GM12878 (cell line): ENCODE data around the gene CLEC16A. TPM values are rescaled to one million over a fixed set of nuclear protein-coding genes. Genes with fewer than 3 reads are reported as not detected.

Experiments
- EZH2 ChIP-seq: IDR thresholded peaks from 2 replicates; pipeline ENCODE4 v1.6.1; 2012; ENCODE audit warnings: low read depth, mild to moderate bottlenecking, control low read depth, inconsistent platforms, low read length, borderline replicate concordance; ENCODE audit not compliant: control insufficient read depth
- MTA2 ChIP-seq: fragments of 450-650 bp; IDR thresholded peaks from 2 replicates; pipeline ENCODE4 v1.6.1; 2016; ENCODE audit warnings: low read depth, mild to moderate bottlenecking, moderate library complexity
- MXI1 ChIP-seq: fragments of 150-350 bp; IDR thresholded peaks from 2 replicates; pipeline ENCODE4 v1.6.1; 2011; ENCODE audit warnings: low read depth, mild to moderate bottlenecking, inconsistent platforms, low read length, improper control_type of control experiment
- POLR2A ChIP-seq: IDR thresholded peaks from 2 replicates; pipeline ENCODE4 v1.6.1; 2011; ENCODE audit warnings: low read depth, mild to moderate bottlenecking, low read length
- POLR2AphosphoS2 ChIP-seq: IDR thresholded peaks from 2 replicates; pipeline ENCODE4 v1.6.1; 2011; ENCODE audit warnings: low read depth, mild to moderate bottlenecking, low read length, improper control_type of control experiment, moderate library complexity
- RUNX3 ChIP-seq: IDR thresholded peaks from 2 replicates; pipeline ENCODE4 v1.6.1; 2012; ENCODE audit warnings: low read length, inconsistent platforms
- SUPT20H ChIP-seq: IDR thresholded peaks from 2 replicates; pipeline ENCODE4 v1.6.1; 2011; ENCODE audit warnings: low read depth, mild to moderate bottlenecking, low read length, moderate library complexity, borderline replicate concordance; ENCODE audit not compliant: control insufficient read depth
- ZSCAN29 ChIP-seq: fragments of 450-650 bp; IDR thresholded peaks from 2 replicates; pipeline ENCODE4 v1.6.1; 2017; ENCODE audit warnings: mild to moderate bottlenecking, moderate library complexity
- polyA plus RNA-seq, 11 experiments: library from polyadenylated mRNA; depleted of rRNA in 4 of 11; unstranded in 6 of 11; stranded (reverse) in 5 of 11; fragments of >200 nt; fragmentation: Nextera tagmentation in 4 of 11; fragmentation: Illumina TruSeq in 1 of 11; extraction: Ambion mirVana in 4 of 11; extraction: Trizol in 1 of 11; gene quantifications; 1 replicate in 1 of 11; 2 replicates in 10 of 11; pipeline versions ENCODE4 v1.2.1 to v1.2.3, GENCODE V29; 2011 to 2016; ENCODE audit warnings: inconsistent platforms in 2 of 11, missing spikeins in 2 of 11, low read depth in 1 of 11
- total RNA-seq, 4 experiments: library from RNA; depleted of rRNA in 3 of 4; stranded (reverse); fragments of >200 nt in 3 of 4; fragmentation: Illumina TruSeq in 1 of 4; extraction: Trizol in 1 of 4; gene quantifications; 2 replicates each; pipeline versions ENCODE4 v1.2.1 to v1.2.3, GENCODE V29; 2013 to 2021
- TF ChIP-seq, protein P1 (sequence below): fragments of 450-650 bp; IDR thresholded peaks from 2 replicates; pipeline ENCODE4 v1.6.1; 2017; ENCODE audit warnings: mild to moderate bottlenecking, low read depth, inconsistent platforms; ENCODE audit not compliant: poor library complexity, severe bottlenecking
- TF ChIP-seq, protein P2 (sequence below): fragments of 450-650 bp; conservative IDR thresholded peaks from 2 replicates; pipeline ENCODE4 v1.6.1; 2017; ENCODE audit warnings: mild to moderate bottlenecking, moderate library complexity
- TF ChIP-seq, protein P3 (sequence below): IDR thresholded peaks from 2 replicates; pipeline ENCODE4 v1.6.1; 2011; ENCODE audit warnings: borderline replicate concordance, low read depth, mild to moderate bottlenecking, moderate library complexity, low read length; ENCODE audit not compliant: insufficient read depth, poor library complexity, severe bottlenecking
- TF ChIP-seq, protein P4 (sequence below): fragments of 450-650 bp; IDR thresholded peaks from 2 replicates; pipeline ENCODE4 v1.6.1; 2017; ENCODE audit warnings: mild to moderate bottlenecking, moderate library complexity
- TF ChIP-seq, protein P5 (sequence below): fragments of 450-650 bp; IDR thresholded peaks from 2 replicates; pipeline ENCODE4 v1.6.1; 2016; ENCODE audit warnings: mild to moderate bottlenecking, moderate library complexity, borderline replicate concordance

CLEC16A gene
- total and polyA plus RNA-seq, 10 of the 15 experiments (the other 5 are each of a cell fraction or from before 2014, with no cell fraction given), result 1.5 to 28.8 (median 19.2) TPM

DNA sequence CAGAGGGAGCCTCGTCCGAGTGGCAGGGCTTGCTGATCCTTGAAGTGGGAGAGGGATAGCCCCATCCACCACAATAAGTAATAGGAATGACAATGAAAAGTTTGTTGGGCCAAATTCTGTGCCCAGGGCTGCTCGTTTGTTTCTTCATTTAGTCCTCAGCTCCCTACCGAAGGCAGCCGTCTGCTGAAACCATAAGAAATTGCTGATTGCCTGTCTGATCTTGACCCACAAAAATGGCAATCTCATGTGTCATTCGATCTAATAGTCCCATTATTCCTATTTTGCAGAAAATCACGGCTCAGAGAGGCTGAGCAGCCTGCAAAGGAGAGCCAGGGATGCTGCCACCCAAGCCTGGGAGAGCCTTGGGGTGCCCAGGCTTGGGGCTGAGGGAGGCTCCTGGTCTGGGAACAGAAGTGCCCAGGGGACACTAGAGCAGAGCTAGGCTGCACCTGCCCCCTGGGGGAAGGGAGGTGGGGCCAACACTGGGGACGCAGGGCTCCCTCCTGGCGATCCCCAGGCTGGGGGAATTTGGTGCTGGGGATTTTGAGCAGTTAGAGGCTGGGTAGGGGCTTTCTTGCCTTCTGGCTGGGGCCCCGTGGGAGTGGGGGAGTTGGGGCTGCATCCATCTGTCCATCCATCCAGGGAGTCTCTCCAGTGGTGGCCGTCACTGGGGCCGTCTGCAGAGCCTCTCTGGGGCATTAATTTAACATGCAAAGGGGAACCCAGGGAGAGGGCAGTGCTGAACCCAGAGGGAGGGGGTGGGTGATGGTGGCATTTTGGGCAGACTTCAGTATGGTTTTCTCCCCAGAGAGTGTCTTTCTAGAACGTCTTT lies 258.1 kb downstream of the CLEC16A start (continued):
- TF ChIP-seq MXI1 (peak; percentile 20; the same call in 1 of the 2 replicates), POLR2AphosphoS2 (no peak), SUPT20H (no peak), RUNX3 (no peak), ZSCAN29 (no peak), POLR2A (no peak), MTA2 (peak; percentile 75), EZH2 (no peak)
- TF ChIP-seq, protein P1, sequence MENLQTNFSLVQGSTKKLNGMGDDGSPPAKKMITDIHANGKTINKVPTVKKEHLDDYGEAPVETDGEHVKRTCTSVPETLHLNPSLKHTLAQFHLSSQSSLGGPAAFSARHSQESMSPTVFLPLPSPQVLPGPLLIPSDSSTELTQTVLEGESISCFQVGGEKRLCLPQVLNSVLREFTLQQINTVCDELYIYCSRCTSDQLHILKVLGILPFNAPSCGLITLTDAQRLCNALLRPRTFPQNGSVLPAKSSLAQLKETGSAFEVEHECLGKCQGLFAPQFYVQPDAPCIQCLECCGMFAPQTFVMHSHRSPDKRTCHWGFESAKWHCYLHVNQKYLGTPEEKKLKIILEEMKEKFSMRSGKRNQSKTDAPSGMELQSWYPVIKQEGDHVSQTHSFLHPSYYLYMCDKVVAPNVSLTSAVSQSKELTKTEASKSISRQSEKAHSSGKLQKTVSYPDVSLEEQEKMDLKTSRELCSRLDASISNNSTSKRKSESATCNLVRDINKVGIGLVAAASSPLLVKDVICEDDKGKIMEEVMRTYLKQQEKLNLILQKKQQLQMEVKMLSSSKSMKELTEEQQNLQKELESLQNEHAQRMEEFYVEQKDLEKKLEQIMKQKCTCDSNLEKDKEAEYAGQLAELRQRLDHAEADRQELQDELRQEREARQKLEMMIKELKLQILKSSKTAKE, result peak; percentile 56
- TF ChIP-seq, protein P2, sequence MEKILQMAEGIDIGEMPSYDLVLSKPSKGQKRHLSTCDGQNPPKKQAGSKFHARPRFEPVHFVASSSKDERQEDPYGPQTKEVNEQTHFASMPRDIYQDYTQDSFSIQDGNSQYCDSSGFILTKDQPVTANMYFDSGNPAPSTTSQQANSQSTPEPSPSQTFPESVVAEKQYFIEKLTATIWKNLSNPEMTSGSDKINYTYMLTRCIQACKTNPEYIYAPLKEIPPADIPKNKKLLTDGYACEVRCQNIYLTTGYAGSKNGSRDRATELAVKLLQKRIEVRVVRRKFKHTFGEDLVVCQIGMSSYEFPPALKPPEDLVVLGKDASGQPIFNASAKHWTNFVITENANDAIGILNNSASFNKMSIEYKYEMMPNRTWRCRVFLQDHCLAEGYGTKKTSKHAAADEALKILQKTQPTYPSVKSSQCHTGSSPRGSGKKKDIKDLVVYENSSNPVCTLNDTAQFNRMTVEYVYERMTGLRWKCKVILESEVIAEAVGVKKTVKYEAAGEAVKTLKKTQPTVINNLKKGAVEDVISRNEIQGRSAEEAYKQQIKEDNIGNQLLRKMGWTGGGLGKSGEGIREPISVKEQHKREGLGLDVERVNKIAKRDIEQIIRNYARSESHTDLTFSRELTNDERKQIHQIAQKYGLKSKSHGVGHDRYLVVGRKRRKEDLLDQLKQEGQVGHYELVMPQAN, result no peak
- TF ChIP-seq, protein P3, sequence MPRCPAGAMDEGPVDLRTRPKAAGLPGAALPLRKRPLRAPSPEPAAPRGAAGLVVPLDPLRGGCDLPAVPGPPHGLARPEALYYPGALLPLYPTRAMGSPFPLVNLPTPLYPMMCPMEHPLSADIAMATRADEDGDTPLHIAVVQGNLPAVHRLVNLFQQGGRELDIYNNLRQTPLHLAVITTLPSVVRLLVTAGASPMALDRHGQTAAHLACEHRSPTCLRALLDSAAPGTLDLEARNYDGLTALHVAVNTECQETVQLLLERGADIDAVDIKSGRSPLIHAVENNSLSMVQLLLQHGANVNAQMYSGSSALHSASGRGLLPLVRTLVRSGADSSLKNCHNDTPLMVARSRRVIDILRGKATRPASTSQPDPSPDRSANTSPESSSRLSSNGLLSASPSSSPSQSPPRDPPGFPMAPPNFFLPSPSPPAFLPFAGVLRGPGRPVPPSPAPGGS, result peak; percentile 75
- TF ChIP-seq, protein P4, sequence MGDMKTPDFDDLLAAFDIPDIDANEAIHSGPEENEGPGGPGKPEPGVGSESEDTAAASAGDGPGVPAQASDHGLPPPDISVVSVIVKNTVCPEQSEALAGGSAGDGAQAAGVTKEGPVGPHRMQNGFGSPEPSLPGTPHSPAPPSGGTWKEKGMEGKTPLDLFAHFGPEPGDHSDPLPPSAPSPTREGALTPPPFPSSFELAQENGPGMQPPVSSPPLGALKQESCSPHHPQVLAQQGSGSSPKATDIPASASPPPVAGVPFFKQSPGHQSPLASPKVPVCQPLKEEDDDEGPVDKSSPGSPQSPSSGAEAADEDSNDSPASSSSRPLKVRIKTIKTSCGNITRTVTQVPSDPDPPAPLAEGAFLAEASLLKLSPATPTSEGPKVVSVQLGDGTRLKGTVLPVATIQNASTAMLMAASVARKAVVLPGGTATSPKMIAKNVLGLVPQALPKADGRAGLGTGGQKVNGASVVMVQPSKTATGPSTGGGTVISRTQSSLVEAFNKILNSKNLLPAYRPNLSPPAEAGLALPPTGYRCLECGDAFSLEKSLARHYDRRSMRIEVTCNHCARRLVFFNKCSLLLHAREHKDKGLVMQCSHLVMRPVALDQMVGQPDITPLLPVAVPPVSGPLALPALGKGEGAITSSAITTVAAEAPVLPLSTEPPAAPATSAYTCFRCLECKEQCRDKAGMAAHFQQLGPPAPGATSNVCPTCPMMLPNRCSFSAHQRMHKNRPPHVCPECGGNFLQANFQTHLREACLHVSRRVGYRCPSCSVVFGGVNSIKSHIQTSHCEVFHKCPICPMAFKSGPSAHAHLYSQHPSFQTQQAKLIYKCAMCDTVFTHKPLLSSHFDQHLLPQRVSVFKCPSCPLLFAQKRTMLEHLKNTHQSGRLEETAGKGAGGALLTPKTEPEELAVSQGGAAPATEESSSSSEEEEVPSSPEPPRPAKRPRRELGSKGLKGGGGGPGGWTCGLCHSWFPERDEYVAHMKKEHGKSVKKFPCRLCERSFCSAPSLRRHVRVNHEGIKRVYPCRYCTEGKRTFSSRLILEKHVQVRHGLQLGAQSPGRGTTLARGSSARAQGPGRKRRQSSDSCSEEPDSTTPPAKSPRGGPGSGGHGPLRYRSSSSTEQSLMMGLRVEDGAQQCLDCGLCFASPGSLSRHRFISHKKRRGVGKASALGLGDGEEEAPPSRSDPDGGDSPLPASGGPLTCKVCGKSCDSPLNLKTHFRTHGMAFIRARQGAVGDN, result peak; percentile 6; the same call in 1 of the 2 replicates
- TF ChIP-seq, protein P5, sequence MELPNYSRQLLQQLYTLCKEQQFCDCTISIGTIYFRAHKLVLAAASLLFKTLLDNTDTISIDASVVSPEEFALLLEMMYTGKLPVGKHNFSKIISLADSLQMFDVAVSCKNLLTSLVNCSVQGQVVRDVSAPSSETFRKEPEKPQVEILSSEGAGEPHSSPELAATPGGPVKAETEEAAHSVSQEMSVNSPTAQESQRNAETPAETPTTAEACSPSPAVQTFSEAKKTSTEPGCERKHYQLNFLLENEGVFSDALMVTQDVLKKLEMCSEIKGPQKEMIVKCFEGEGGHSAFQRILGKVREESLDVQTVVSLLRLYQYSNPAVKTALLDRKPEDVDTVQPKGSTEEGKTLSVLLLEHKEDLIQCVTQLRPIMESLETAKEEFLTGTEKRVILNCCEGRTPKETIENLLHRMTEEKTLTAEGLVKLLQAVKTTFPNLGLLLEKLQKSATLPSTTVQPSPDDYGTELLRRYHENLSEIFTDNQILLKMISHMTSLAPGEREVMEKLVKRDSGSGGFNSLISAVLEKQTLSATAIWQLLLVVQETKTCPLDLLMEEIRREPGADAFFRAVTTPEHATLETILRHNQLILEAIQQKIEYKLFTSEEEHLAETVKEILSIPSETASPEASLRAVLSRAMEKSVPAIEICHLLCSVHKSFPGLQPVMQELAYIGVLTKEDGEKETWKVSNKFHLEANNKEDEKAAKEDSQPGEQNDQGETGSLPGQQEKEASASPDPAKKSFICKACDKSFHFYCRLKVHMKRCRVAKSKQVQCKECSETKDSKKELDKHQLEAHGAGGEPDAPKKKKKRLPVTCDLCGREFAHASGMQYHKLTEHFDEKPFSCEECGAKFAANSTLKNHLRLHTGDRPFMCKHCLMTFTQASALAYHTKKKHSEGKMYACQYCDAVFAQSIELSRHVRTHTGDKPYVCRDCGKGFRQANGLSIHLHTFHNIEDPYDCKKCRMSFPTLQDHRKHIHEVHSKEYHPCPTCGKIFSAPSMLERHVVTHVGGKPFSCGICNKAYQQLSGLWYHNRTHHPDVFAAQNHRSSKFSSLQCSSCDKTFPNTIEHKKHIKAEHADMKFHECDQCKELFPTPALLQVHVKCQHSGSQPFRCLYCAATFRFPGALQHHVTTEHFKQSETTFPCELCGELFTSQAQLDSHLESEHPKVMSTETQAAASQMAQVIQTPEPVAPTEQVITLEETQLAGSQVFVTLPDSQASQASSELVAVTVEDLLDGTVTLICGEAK, result no peak
